HepG2 (cell line): ENCODE data around the gene HOMEZ. TPM values are rescaled to one million over a fixed set of nuclear protein-coding genes. Genes with fewer than 3 reads are reported as not detected.

ENCODE experiments used
- ARID2 ChIP-seq: sonication (generic); formaldehyde crosslinking; IDR thresholded peaks from 2 replicates; pipeline ENCODE4 v1.8.1; 2022; ENCODE audit warnings: mild to moderate bottlenecking, missing genetic modification reagents, borderline replicate concordance
- ATM ChIP-seq: fragments of 450-650 bp; IDR thresholded peaks from 2 replicates; pipeline ENCODE4 v1.7.1; 2017; ENCODE audit warnings: mild to moderate bottlenecking, borderline replicate concordance
- ELF3 ChIP-seq: IDR thresholded peaks from 2 replicates; pipeline ENCODE4 v1.6.1; 2016; ENCODE audit warnings: missing genetic modification reagents, missing compliant biosample characterization
- HNRNPL ChIP-seq: fragments of 200-400 bp; formaldehyde crosslinking; IDR thresholded peaks from 2 replicates; pipeline ENCODE4 v1.6.1; 2017; ENCODE audit warnings: mild to moderate bottlenecking, low read depth, low read length
- MAF1 ChIP-seq: sonication (generic); formaldehyde crosslinking; IDR thresholded peaks from 2 replicates; pipeline ENCODE4 v1.5.0; 2020; ENCODE audit warnings: missing genetic modification reagents, borderline replicate concordance
- MXI1 ChIP-seq: IDR thresholded peaks from 3 replicates; pipeline ENCODE4 v1.6.1; 2012; ENCODE audit warnings: low read depth, low read length, inconsistent platforms, borderline replicate concordance
- NR2F2 ChIP-seq: IDR thresholded peaks from 2 replicates; pipeline ENCODE4 v1.6.1; 2012; ENCODE audit warnings: low read depth, inconsistent platforms, borderline replicate concordance
- PRDM15 ChIP-seq: sonication (generic); formaldehyde crosslinking; IDR thresholded peaks from 2 replicates; pipeline ENCODE4 v1.4.0; 2020; ENCODE audit warnings: missing genetic modification reagents
- RFX5 ChIP-seq: IDR thresholded peaks from 2 replicates; pipeline ENCODE4 v1.6.1; 2011; ENCODE audit warnings: low read depth, low read length, improper control_type of control experiment
- SALL2 ChIP-seq: sonication (generic); formaldehyde crosslinking; IDR thresholded peaks from 2 replicates; pipeline ENCODE4 v1.8.1; 2023; ENCODE audit warnings: mild to moderate bottlenecking, missing genetic modification reagents, inconsistent platforms
- STAT5B ChIP-seq: sonication (generic); formaldehyde crosslinking; IDR thresholded peaks from 2 replicates; pipeline ENCODE4 v1.4.0; 2020; ENCODE audit warnings: missing genetic modification reagents
- ZBTB10 ChIP-seq: sonication (generic); formaldehyde crosslinking; IDR thresholded peaks from 2 replicates; pipeline ENCODE4 v1.4.0; 2020; ENCODE audit warnings: missing genetic modification reagents, borderline replicate concordance
- ZBTB14 ChIP-seq: sonication (generic); formaldehyde crosslinking; IDR thresholded peaks from 2 replicates; pipeline ENCODE4 v1.4.0; 2020; ENCODE audit warnings: missing genetic modification reagents
- ZFP90 ChIP-seq: sonication (generic); formaldehyde crosslinking; IDR thresholded peaks from 2 replicates; pipeline ENCODE4 v1.8.0; 2022; ENCODE audit warnings: missing genetic modification reagents, mild to moderate bottlenecking, inconsistent platforms, borderline replicate concordance
- ZHX1 ChIP-seq: sonication (generic); formaldehyde crosslinking; IDR thresholded peaks from 2 replicates; pipeline ENCODE4 v1.8.1; 2022; ENCODE audit warnings: low read depth, mild to moderate bottlenecking, missing genetic modification reagents
- ZMYM4 ChIP-seq: sonication (generic); formaldehyde crosslinking; IDR thresholded peaks from 2 replicates; pipeline ENCODE4 v1.8.1; 2023; ENCODE audit warnings: mild to moderate bottlenecking, missing genetic modification reagents
- ZNF160 ChIP-seq: sonication (generic); formaldehyde crosslinking; IDR thresholded peaks from 2 replicates; pipeline ENCODE4 v1.8.0; 2022; ENCODE audit warnings: mild to moderate bottlenecking, inconsistent platforms, missing genetic modification reagents
- ZNF430 ChIP-seq: sonication (generic); formaldehyde crosslinking; IDR thresholded peaks from 2 replicates; pipeline ENCODE4 v1.9.0; 2021; ENCODE audit warnings: mild to moderate bottlenecking, missing genetic modification reagents
- ZNF780A ChIP-seq: sonication (generic); formaldehyde crosslinking; IDR thresholded peaks from 2 replicates; pipeline ENCODE4 v1.8.0; 2022; ENCODE audit warnings: mild to moderate bottlenecking, missing genetic modification reagents, moderate library complexity
- polyA plus RNA-seq, 8 experiments: library from polyadenylated mRNA; depleted of rRNA in 3 of 8; stranded (reverse) in 7 of 8; unstranded in 1 of 8; fragments of >200 nt; fragmentation: Illumina TruSeq in 4 of 8; extraction: Trizol in 4 of 8; gene quantifications; 2 replicates each; pipeline versions ENCODE4 v1.2.1 to v1.2.3, GENCODE V29; 2011 to 2016; ENCODE audit warnings: low read depth in 4 of 8, missing spikeins in 1 of 8, mixed read lengths in 1 of 8; ENCODE audit not compliant: insufficient read depth in 1 of 8
- total RNA-seq, 5 experiments: library from RNA; depleted of rRNA; stranded (reverse); fragments of >200 nt; fragmentation: Illumina TruSeq; extraction: Trizol; gene quantifications; 2 replicates each; pipeline ENCODE4 v1.2.3, GENCODE V29; 2016; ENCODE audit warnings: low read depth in 1 of 5

HOMEZ gene
- total and polyA plus RNA-seq, 2 of the 13 experiments (the other 11 are each of a cell fraction or from before 2014, with no cell fraction given), result 14.5 to 31.8 TPM

- TF ChIP-seq ARID2 (CRISPR knock-in tag), result peak; percentile 95
- TF ChIP-seq ZBTB10 (CRISPR knock-in tag), result no peak
- TF ChIP-seq NR2F2, result no peak
- peak; percentile 89 for TF ChIP-seq STAT5B (CRISPR knock-in tag)
- peak; percentile 85 for TF ChIP-seq ZNF430 (CRISPR knock-in tag)
- TF ChIP-seq ZNF780A (CRISPR knock-in tag), result no peak
- TF ChIP-seq ZMYM4 (CRISPR knock-in tag), result no peak
- TF ChIP-seq ATM, result no peak
- no peak; the same call in 1 of the 2 replicates for TF ChIP-seq ZFP90
- TF ChIP-seq PRDM15 (CRISPR knock-in tag), result peak; percentile 73; the same call in 1 of the 2 replicates
- TF ChIP-seq RFX5, result peak; percentile 73
- peak; percentile 99 for TF ChIP-seq ELF3
- peak; percentile 60; the same call in 1 of the 2 replicates for TF ChIP-seq HNRNPL
- peak; percentile 94; the same call in 2 of the 3 replicates for TF ChIP-seq MXI1
- peak; percentile 99 for TF ChIP-seq ZBTB14
- TF ChIP-seq ZHX1 (CRISPR knock-in tag), result peak; percentile 97
- peak; percentile 12; the same call in 1 of the 2 replicates for TF ChIP-seq ZNF160 (CRISPR knock-in tag)
- TF ChIP-seq MAF1 (CRISPR knock-in tag), result no peak
- peak; percentile 68; the same call in 1 of the 2 replicates for TF ChIP-seq SALL2
Observed at GRCh38 chr14:23301288-23301968, 15.5 kb upstream of the HOMEZ start (continued).
